NCI-H2081 treated with DMSO at 0.1 percent for 48 hours (cell line): Measurements from ENCODE around the gene THEMIS.

Source experiments
- DNase-seq: peaks from one replicate; lab custom pipeline; 2025; lab: John Stamatoyannopoulos, UW

Gene THEMIS

GRCh38 chr6:127859956-127860355 lies 40.9 kb downstream of the THEMIS start:
- DNase-seq: no peak

- DNase-seq: no peak
Measured at GRCh38 chr6:127858727-127859391, 42.0 kb downstream of the THEMIS start.

DNA sequence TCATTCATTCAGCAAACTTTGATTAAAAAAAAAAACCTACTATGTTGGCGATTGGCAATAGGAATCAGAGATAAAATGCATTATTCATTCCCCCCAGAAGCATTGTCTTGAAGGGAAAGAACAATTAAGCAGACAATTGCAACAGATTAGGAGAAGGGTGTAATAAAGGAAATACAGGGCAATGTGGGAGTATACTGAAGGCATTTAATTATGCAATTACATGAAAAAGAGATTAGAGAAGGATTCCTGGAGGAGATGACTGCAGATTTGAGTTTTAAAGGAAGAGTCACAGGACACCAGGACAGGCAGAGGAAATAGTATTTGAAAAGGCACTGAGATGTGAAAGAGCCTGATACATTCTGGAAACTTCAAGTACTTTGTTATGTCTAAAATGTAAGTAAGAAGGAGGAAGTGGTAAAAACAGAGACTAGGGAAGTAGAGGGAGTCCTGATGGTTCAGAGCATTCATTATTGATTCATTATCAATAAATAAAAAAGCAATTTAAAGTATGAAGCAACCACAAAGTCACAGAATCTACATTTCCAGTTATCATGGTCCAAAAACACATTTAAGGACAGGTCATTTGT lies 43.7 kb downstream of the THEMIS start:
- no peak for DNase-seq

DNA sequence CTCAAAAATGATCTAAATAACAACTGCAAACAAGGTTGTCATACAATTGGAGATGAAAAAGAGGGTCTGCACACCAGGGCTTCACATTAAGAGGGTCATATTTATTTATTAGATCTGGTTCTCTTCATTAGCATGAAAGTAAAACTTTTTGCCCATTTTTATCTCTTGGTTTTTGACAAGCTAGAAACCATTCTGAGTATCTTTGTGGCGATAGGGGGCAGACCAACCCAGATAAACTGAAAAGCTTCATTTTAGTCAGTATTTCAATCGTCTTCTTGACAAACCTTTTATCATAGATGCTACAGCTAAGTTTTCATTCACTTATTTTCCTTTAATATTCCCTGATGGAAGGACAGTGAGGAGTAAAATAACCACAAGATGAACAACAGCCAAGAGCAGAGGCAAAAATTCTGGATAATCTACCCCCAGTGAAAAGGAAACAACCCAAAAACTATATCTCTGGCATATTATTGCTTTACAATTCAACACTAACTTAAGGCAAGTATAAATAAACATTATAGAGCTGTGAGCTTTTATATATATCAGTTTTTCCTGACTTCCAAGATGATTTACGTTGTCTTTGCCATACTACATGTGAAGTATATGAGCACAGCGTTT lies 45.2 kb downstream of the THEMIS start:
- DNase-seq: no peak

- no peak for DNase-seq
Measured at GRCh38 chr6:127854009-127854408, 46.8 kb downstream of the THEMIS start.

- DNase-seq: no peak
Measured at GRCh38 chr6:127851197-127851596, 49.7 kb downstream of the THEMIS start.

- no peak for DNase-seq
Measured at GRCh38 chr6:127845242-127845641, 55.6 kb downstream of the THEMIS start.

DNA sequence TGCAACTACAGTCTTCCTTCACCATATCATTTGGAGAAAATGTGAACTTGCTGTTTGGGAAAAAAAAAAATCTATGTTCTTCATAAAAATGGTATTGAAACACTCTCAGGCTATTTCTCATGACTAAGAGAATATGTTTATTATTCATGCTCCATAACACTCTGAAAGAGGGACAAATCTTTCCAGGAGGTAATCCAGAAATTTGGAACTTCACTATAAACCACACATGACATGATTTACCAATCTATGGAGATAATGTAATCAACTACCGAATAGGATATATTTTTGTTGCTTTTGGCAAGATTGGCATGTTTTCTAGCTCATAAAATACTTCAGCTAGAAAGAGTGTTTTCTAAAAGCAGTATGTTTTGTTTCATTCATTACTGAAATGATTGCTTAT lies 56.3 kb downstream of the THEMIS start:
- DNase-seq: no peak

DNA sequence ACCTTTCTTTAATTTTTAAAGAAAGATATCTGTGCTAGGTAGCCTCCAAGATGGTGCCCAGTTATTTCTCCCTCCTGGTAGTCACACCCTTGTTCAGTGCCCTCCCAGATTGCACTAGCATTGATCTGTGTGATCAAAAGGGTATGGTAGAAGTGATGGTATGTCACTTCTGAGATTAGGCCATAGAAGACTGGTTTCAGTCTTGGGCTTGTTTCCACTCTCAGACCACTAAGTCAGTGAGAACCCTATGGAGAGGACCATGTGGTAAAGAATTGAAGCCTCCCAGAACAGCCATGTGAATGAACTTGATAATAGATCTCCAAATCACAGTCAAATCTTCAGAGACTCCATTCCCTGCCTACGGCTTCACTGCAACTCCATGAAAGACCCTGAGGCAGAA lies 57.3 kb downstream of the THEMIS start:
- DNase-seq: no peak

DNA sequence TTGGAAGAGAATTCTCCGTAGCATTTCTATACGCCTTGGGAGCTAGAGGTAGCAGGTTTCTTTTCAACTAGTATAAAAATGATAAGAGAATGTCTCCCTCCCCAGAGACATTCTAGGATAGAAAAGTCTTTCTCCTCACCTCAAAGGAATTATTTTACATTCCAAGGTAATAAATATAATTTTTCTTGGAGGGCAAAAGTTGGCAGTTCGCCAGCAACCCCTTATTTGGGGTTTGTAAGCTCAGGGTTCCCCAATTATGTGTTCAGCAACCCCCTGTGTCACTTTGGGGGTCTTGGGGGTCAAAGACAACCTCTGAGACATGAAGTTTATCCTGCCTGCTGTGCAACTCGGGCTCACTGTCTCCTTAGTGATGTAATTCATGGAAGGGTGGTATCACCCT lies 58.3 kb downstream of the THEMIS start:
- no peak for DNase-seq

- no peak for DNase-seq
Measured at GRCh38 chr6:127841811-127842210, 59.0 kb downstream of the THEMIS start.

GRCh38 chr6:127834136-127834535 lies 66.7 kb downstream of the THEMIS start:
- DNase-seq: no peak

GRCh38 chr6:127833336-127833735 lies 67.5 kb downstream of the THEMIS start:
- DNase-seq: no peak

DNA sequence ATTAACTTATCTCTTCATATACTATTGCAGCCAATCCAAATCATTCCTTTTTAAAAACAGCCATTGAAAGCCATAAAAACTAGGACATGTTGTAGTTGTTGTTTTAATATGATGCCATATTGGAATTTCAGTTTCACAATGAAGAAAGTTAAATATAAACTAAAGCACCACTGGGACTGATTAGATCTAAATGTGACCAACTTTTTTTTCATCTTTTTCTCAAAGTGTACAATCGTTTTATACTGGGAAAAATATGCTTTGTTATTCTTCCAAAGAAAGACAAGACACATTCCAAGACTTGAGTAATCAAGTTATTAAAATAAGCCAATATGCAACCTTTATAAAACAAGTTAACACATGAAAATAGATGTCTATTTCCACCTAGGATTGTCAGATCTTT lies 68.5 kb downstream of the THEMIS start:
- no peak for DNase-seq

DNA sequence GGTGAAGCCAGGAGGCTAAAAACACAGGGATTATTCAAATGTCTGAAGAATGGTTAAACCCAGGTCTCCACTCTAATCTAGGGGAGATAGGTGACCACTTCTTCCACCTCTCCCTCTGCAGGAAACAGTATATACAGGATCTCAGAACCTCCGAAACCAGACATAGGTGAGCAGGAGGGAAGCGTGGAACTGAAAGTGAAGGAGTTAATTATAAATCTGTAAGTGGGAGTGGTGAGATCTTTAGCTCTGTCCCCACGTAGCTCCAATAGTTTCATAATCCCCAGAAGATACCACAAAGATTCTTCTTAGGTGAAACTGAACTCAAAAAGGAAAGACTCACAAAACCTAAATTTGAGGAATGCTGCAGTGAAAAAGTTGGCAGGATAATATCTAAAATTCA lies 76.8 kb downstream of the THEMIS start:
- no peak for DNase-seq

DNA sequence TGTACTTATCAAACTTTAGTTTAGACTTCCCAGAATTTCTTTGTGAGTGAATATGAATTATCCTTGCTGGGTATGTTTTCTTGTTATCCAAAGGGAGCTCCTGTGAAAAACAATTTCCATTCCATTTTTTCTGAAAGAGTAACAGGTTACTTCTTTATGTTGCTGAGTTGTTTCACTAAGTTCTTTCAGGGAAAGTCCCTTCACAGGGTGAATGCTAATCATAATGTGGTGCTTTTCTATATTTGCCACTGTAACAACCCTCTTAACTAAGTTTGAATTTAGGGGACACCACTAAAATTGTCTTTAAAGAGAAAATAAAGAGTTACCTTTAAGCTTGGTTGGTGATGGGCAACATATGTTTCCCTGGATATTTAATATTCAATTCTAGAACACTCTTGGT lies 79.4 kb downstream of the THEMIS start:
- no peak for DNase-seq

DNA sequence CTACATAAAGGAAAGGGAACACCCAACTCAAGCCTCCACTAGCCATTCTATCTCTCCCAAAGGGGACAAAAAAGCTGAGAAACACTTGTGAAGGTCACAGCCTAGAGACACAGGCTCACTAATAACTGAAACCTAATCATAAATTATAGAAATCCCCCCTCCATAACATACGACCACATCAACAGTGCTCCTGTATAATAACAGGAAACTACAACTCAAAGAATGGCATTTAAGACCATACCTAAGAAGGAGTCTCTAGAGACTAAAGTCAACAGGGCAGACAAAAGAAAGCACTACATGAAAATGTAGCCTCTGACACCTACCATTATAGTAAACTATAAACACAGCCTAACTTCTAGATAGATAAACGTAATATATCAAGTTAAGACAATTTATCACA lies 82.7 kb downstream of the THEMIS start:
- DNase-seq: no peak

GRCh38 chr6:127816643-127817042 lies 84.2 kb downstream of the THEMIS start:
- DNase-seq: no peak

GRCh38 chr6:127813699-127814027 lies 87.2 kb downstream of the THEMIS start:
- no peak for DNase-seq

DNA sequence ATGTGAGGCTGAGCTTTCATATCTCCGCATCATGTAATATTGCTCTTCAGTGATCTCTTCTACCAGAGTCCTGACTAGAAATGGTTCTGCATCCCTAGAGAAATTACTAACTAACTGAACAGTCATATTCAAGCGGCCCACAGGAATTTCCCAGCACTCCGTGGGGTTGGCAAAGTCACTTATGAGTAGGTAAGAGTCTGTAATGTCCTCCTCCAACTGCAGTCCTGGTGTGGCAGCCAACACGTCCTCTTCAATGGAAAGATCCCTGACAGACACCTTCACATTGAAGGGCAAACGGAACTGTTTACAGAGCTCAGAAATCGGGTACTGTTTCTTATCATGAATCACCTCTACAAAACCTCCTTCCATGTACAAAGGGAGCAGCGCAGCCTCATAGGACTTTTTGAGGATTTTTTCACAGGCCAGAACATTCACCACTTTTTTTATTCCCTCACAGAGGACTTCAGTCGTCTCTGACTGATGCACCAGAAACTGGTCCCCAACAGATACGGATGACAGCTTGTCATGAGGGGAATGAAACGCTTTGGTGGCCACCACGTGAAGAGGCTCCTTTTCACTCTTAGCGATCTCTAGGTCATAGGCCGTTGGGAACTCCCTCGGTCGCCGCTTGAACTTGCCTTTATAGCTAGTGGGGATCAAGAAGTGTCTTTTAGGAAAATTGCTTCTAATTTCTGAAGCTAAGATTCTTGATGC lies 87.7 kb downstream of the THEMIS start:
- no peak for DNase-seq

- no peak for DNase-seq
Measured at GRCh38 chr6:127811900-127812570, 88.8 kb downstream of the THEMIS start.

DNA sequence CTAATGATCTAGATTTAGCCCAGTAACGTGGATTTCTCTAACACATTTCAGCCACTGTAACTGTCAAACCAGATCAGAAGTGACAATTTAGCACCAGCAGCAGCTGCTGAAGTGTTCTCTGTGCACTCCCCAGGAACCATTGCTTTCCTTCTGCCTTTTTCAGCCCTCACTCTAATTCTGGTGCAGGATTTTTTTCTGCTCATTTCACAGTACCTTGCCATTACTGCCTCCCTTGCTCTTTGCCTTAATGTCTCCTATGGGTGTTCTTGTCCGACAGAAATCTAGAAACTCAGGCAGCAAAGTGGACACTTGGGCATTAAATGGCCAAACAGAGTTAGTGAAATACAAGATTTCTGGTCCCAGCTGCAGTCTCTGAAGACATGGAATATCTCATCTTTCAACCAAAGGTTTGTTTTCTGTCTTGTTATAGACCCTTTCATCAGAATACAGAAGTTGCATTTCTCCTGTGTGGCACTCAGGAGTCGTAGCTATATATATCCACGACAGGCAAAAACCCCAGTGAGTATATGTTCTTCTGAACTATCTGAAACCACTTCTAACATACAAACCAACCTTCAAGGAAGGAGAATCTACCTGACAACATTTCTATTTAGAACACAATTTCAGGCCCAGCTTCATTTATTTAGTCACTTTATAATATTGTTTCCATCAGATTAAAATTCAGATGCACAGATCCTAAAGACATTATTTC lies 92.9 kb downstream of the THEMIS start:
- DNase-seq: no peak
